Measurements from ENCODE around the gene IL15RA.

DNA sequence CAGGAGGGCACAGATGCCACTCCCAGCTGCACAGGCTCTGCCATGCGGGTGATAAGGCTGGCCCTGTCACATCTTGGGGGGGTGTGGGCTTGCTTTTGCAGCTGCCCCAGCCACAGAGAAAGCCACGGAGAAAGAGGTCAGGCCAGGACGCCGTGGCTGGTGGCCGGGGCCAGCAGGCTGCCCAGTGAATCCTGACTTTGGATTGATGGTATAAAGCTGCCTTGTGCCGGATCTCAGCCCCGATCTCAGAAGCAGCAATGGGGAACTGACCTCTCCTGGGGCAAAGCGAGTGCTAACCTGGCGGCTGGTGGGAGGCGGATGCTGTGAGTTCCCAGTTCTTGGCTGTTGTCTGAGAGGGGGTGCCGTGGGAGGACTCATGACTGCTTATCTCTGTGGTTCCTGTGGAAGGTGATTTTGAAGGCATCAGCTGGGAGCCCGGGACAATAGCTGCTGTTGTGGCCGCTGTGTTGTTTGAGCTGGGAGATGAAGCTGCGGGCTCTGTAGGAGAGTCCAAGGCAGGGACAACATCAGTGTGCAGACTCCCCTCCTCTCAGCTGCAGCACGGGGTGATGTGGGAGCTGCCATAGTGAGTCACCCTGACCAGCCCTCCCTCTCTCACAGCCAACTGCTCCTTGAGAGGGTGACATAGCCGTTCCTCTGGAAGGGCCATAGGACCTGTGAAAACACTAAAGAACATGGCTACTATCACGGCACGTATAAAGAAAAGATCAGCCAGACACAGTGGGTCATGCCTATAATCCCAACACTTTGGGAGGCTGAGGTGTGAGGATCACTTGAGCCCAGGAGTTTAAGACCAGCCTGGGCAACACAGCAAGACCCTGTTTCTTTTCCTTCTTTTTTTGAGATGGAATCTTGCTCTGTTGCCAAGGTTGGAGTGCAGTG, 17.0 kb downstream of the IL15RA start:
- TF ChIP-seq, protein P1, sequence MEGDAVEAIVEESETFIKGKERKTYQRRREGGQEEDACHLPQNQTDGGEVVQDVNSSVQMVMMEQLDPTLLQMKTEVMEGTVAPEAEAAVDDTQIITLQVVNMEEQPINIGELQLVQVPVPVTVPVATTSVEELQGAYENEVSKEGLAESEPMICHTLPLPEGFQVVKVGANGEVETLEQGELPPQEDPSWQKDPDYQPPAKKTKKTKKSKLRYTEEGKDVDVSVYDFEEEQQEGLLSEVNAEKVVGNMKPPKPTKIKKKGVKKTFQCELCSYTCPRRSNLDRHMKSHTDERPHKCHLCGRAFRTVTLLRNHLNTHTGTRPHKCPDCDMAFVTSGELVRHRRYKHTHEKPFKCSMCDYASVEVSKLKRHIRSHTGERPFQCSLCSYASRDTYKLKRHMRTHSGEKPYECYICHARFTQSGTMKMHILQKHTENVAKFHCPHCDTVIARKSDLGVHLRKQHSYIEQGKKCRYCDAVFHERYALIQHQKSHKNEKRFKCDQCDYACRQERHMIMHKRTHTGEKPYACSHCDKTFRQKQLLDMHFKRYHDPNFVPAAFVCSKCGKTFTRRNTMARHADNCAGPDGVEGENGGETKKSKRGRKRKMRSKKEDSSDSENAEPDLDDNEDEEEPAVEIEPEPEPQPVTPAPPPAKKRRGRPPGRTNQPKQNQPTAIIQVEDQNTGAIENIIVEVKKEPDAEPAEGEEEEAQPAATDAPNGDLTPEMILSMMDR (IDR thresholded peaks at IDR 0.05), result no peak
- no peak for TF ChIP-seq POLR2A (IDR thresholded peaks at IDR 0.05)
